Measurements from ENCODE around the gene MAPK8.

- TF ChIP-seq CTCF (IDR thresholded peaks at IDR 0.05) (no peak), POLR2A (IDR thresholded peaks at IDR 0.05) (no peak)
Observed at GRCh38 chr10:48389272-48389671, 82.8 kb downstream of the MAPK8 start.
